Measurements from ENCODE around the gene NUP98.

DNA sequence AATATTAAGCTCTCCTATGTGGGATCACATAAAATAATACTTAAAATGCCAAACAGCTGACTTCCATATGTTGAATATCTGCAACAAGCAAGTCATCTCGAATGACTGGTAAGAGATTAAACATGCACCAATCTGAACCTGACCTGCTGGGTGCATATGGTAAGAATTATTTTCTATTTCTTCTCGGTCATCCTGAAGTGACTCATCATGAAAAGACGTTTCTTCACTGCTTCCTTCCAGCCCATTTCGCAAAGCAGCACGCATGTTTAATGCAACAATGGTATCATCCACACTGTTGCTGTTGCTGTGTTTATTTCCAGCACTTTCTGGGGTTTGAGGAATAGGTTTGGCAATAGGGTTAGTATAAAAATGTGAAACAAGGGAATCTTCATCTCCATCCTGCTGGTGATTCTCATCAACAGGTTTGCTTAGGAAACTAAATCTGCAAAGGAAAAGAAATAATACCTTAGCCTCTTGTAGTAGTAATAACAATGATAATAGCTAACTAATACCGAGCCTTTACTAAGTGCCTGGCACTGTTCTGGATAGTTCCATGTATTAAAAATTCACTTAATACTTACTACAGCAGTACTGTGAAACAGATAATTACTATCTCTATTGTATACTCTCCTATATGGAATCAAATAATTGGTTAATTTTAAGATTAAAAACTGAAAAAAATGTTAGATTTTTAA is 74.2 kb downstream of the NUP98 start:
- TF ChIP-seq TAF1 (IDR thresholded peaks at IDR 0.05; ENCODE audit: low read depth, low read length) (no peak), POLR2A (IDR thresholded peaks at IDR 0.05; ENCODE audit: low read depth, low read length) (no peak)

Data from GM12891 (cell line).